B cell (primary cell): ENCODE data around the gene TM9SF4.

Experiments used
- CTCF ChIP-seq: fragments of 200-600 bp; IDR thresholded peaks from one replicate; pipeline ENCODE4 v1.8.0; 2022; ENCODE audit warnings: antibody characterized with exemption, mild to moderate bottlenecking
- EZH2 ChIP-seq: IDR thresholded peaks from 2 replicates; pipeline ENCODE4 v1.6.1; 2012; ENCODE audit warnings: borderline replicate concordance, low read depth, mild to moderate bottlenecking, moderate library complexity, low read length; ENCODE audit not compliant: insufficient read depth, poor library complexity, severe bottlenecking

- TF ChIP-seq CTCF (no peak), EZH2 (no peak)
Measured at GRCh38 chr20:32157611-32158010, 48.1 kb downstream of the TM9SF4 start.
